ENCODE results near the gene CCSER1.

CCSER1 gene

GRCh38 chr4:90128961-90129495, 1.8 kb downstream of the CCSER1 start:
- no peak for DNase-seq

- DNase-seq, result no peak
Observed at GRCh38 chr4:90130076-90130475, 2.9 kb downstream of the CCSER1 start.

DNA sequence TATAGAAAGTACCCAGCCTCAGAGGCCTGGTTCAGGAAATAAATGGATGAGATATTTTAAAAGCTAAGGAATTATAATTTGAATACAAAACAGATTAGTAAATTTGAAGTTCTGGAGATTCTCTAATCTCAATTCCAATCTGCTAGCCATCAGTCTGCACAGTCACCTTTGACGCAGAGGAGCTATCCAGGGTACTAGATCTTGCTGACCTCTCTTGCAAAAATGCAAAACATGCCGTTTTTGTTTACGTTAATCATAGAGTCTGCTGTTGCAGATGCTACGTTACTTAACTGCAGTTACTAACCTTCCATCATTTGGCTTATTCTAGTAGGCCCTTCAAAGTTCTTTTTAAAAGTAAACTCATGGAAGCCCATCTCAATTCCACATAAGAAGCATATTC, 10.4 kb downstream of the CCSER1 start:
- DNase-seq, result no peak

DNA sequence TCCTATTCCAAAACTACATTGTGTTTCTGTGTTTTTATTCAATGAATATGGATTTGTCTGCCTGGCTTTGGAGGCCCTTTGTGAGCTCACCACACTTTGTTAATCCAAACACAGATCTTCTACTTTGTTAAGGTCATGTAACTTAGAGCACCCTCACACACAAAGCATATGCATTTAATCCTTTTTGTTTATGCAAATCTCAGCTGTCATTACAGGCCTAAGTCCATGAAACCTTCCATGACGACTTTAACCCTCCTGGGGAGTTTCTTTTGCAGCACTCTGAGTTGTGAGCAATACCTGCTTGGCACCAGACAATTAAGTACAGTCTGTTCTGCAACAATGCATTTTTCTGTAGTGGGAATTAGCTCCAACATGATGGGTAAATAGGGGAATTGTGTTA, 14.9 kb downstream of the CCSER1 start:
- DNase-seq, result no peak

- no peak for DNase-seq
Observed at GRCh38 chr4:90145319-90145718, 18.1 kb downstream of the CCSER1 start.

- no peak for DNase-seq
Observed at GRCh38 chr4:90146306-90146705, 19.1 kb downstream of the CCSER1 start.

- no peak for DNase-seq
Observed at GRCh38 chr4:90148574-90149148, 21.5 kb downstream of the CCSER1 start.

DNA sequence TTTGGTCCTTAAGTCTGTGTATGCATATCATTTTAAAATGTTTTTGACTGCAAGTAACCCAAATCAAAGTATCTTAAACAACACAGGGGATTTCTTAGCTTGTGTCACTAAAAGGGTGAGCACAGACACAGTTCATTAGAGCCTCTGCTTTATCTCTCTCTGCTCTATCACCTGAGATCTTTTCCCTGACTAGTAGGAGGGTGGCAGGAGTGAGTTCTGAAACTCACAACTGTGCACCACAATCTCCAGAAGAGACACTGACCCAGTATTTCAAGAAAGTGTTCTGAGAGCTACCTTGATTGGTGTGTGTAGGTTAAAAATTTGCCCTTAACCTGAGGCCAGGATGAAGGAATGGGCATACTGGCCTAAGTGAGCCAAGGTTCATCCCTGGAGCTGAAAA, 24.8 kb downstream of the CCSER1 start:
- DNase-seq, result no peak

DNA sequence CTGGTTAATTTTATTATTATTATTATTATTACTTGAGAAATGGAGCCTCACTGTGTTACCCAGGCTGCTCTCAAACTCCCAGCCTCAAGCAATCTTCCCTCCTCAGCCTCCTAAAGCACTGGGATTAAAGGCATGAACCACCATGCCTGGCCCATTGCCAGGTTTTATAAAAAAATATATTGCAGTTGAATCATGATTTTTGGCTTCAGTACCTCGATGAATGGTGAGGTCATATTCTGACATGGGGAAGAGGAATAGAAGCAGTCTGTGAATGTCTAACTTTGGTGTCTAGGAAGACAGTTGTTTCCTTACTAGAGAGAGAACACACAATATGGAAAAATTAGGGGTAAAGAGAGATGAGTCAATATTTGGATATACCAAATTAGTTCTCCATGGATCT, 32.0 kb downstream of the CCSER1 start:
- no peak for DNase-seq

- no peak for DNase-seq
Observed at GRCh38 chr4:90160044-90160443, 32.9 kb downstream of the CCSER1 start.

- no peak for DNase-seq
Observed at GRCh38 chr4:90162566-90162965, 35.4 kb downstream of the CCSER1 start.

DNA sequence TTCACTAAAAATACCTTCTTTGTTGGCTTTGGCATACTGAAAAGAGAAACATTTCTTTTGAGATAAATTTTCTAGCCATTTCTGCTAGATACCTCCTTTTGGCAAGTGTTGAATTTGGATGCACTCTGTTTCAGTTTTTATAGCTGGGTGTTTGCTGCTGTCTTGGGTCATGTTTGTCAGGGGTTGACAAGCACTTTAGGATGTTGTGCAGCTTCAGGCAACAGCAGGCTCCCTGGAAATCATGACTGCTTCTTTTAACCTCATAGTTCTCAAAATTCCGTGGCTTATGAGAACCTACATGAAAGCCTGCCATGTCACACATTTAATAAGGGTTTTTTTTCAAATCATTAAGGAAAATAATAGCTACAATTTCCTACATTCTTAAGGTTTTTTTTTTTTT, 36.7 kb downstream of the CCSER1 start:
- DNase-seq, result no peak

DNA sequence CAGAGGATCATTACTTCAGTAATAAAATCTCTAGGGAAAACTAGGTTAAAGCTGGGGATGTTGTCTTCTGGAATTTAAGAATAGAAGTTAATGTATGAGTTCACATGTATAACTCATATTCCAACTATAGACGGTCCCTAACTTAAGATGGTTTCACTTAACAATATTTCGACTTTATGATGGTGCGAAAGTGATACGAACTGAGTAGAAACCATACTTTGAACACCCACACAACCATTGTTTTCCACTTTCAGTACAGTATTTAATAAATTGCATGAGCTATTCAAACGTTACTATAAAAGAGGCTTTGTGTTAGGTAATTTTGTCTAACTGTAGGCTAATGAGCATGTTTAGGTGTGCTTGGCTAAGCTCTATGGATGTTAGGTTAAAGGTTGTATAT, 38.7 kb downstream of the CCSER1 start:
- DNase-seq, result no peak

DNA sequence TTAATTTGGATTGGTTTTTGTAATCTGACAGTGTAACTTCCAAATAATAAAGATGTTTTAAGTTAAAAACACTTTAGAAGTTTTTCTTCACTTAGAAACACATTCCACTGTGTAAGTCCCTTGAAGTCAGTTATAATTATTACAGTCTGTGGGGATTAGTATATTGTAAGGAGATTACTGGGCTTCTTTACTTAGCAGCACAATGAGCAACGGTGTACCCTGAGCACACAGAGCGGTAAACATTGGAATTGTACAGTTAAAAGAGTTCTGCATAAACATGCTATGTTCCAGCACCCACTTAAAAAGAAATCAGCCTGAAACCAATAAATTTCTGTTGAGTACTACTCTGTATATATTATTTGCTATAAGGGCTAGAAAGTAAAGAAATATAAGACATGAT, 44.3 kb downstream of the CCSER1 start:
- no peak for DNase-seq

- no peak for DNase-seq
Observed at GRCh38 chr4:90174621-90175023, 47.4 kb downstream of the CCSER1 start.

DNA sequence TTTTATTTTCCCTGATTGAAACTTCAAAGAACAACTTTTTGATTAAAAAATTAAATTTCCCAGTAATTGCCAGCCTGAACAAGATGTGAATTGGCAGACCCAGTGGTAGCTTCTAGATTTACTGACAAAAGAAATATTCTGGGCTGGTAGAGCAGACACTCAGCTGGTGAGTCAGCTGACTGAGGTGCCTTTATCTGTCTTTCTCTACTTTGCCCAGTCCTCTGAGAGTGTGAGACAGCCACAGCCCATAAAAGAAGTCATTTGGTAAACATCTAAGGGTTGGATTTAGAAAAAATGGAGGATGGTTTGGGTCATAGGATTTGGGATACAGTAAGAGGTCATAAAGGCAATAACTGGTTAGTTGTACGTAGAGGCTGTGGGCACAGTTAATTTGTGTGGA, 54.5 kb downstream of the CCSER1 start:
- DNase-seq, result no peak

GRCh38 chr4:90183254-90183653, 56.1 kb downstream of the CCSER1 start:
- DNase-seq, result no peak

DNA sequence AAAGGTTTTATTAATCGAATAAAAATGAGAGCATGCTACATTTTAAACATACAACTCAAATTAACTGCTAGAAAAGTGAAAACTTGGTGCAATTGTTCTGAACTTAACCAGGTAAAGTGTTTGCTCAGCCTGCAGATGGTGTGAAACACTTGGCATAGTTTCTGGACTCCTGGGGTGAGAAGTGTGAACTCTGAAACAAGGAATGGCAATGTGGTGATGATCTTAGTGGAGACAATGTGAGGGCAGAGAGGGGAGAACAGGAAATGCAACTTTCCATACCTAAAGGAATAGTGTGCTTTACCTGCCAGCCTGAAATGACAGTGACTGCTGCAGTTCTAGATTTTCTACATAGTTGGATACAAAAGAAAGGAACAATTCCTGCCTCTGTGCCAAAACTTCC, 57.4 kb downstream of the CCSER1 start:
- DNase-seq, result no peak

GRCh38 chr4:90185416-90185815, 58.2 kb downstream of the CCSER1 start:
- no peak for DNase-seq

- no peak for DNase-seq
Observed at GRCh38 chr4:90186229-90186628, 59.0 kb downstream of the CCSER1 start.

GRCh38 chr4:90187148-90187884, 60.1 kb downstream of the CCSER1 start:
- peak; percentile 29 for DNase-seq

GRCh38 chr4:90189178-90189577, 62.0 kb downstream of the CCSER1 start:
- no peak for DNase-seq

- DNase-seq, result no peak
Observed at GRCh38 chr4:90189946-90190345, 62.8 kb downstream of the CCSER1 start.

- peak; percentile 39 for DNase-seq
Observed at GRCh38 chr4:90190525-90190924, 63.3 kb downstream of the CCSER1 start.

Data from DMS 273 treated with DMSO at 0.1 percent for 48 hours (cell line).